OCI-LY3 (cell line): ENCODE data around the gene NOP14.

Source experiments
- H2AFZ ChIP-seq: fragments of 200-600, 300-600 bp; shearing (Covaris generic); 2 replicates; pipeline ENCODE4 v1.6.0; 2014; ENCODE audit warnings: antibody characterized with exemption, low read depth, low read length
- H3K27ac ChIP-seq: fragments of 200-600, 300-600 bp; sonication (generic); 2 replicates; pipeline ENCODE4 v1.5.1; 2014; ENCODE audit warnings: mild to moderate bottlenecking, low read length, moderate library complexity, mixed read lengths
- H3K27me3 ChIP-seq: fragments of 200-600, 300-600 bp; sonication (generic); 2 replicates; pipeline ENCODE4 v1.6.1; 2014; ENCODE audit warnings: low read depth, low read length, mixed read lengths
- H3K36me3 ChIP-seq: fragments of 200-600, 300-600 bp; sonication (generic); replicated peaks from 2 replicates; pipeline ENCODE3; 2014; ENCODE audit warnings: low read depth, low read length, mixed read lengths
- H3K4me1 ChIP-seq: fragments of 300-600, 200-600 bp; sonication (generic); 2 replicates; pipeline ENCODE4 v1.6.1; 2014; ENCODE audit warnings: low read length, mixed read lengths
- H3K4me2 ChIP-seq: fragments of 200-600, 300-600 bp; sonication (generic); 2 replicates; pipeline ENCODE4 v1.6.1; 2014; ENCODE audit warnings: low read length, mixed read lengths
- H3K4me3 ChIP-seq: fragments of 300-600, 200-600 bp; sonication (generic); 2 replicates; pipeline ENCODE4 v1.5.1; 2014; ENCODE audit warnings: antibody characterized with exemption, mild to moderate bottlenecking, low read length, moderate library complexity
- H3K79me2 ChIP-seq: fragments of 300-600, 200-600 bp; shearing (Covaris generic); 2 replicates; pipeline ENCODE4 v1.6.1; 2014; ENCODE audit warnings: mild to moderate bottlenecking, low read length, mixed read lengths
- H3K9ac ChIP-seq: fragments of 300-600, 200-600 bp; shearing (Covaris generic); 2 replicates; pipeline ENCODE4 v1.6.0; 2014; ENCODE audit warnings: mild to moderate bottlenecking, low read length, moderate library complexity
- H3K9me3 ChIP-seq: fragments of 200-600, 300-600 bp; shearing (Covaris generic); 2 replicates; pipeline ENCODE4 v1.6.1; 2014; ENCODE audit warnings: low read length, mixed read lengths; ENCODE audit not compliant: insufficient read depth
- H4K20me1 ChIP-seq: fragments of 200-600, 300-600 bp; sonication (generic); 2 replicates; pipeline ENCODE4 v1.6.1; 2016; ENCODE audit warnings: low read length, mixed read lengths; ENCODE audit not compliant: insufficient read depth
- CTCF ChIP-seq: fragments of 200-600, 300-600 bp; sonication (generic); IDR thresholded peaks from 2 replicates; pipeline ENCODE4 v1.5.1; 2014; ENCODE audit warnings: antibody characterized with exemption, low read length, low read depth
- EZH2phosphoT487 ChIP-seq: fragments of 200-600 bp; shearing (Covaris generic); IDR thresholded peaks from 2 replicates; pipeline ENCODE4 v1.6.1; 2018; ENCODE audit warnings: antibody characterized with exemption, mixed run types, low read depth

Gene NOP14

DNA sequence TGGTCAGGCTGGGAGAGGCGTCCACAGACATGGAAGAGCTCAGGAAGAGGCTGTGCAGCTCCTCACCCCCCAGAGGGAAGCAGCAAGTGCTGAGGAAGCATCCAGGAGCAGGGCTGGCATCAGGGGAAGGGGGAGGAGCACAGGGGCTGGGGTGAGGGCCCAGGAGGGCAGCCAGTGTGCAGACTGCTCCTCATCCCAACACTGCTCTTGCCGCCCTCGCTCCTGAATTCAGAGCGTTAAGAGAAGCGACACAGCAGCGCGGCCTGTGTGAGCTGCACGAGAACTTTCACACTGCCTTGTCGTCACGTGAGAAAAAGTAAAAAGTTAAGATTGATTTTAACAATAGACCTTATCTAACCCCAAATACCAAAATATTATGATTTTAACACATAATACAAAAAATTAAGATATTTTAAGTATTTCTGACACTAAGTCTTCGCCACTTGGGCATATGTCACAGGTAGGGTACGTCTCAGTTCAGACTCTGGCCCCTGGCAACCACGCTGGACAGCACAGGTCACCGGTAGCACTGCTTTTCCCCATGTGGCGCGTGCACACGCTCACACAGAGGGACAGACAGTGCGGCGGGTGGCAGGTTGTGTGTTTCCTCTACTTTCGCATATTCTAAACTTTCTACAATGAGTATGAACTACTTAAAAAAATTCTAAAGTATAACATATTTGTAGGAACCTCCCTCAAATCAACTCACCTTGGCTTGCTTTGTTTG lies 19.7 kb downstream of the NOP14 start:
- Histone ChIP-seq H3K79me2 (peaks cover 8% of the 10 kb centered on the region; the same call in 1 of the 2 replicates), H3K9me3 (no peaks in the 10 kb centered on the region), H4K20me1 (peaks cover 6% of the 10 kb centered on the region), H3K9ac (no peak overlapping the region), H3K27me3 (no peaks in the 10 kb centered on the region), H3K4me2 (no peak overlapping the region), H3K36me3 (peaks cover 86% of the 10 kb centered on the region), H3K27ac (no peak overlapping the region), H3K4me3 (no peak overlapping the region), H2AFZ (no peak overlapping the region), H3K4me1 (peaks cover 3% of the 10 kb centered on the region; the same call in 1 of the 2 replicates)
- TF ChIP-seq EZH2phosphoT487 (no peak), CTCF (no peak)

DNA sequence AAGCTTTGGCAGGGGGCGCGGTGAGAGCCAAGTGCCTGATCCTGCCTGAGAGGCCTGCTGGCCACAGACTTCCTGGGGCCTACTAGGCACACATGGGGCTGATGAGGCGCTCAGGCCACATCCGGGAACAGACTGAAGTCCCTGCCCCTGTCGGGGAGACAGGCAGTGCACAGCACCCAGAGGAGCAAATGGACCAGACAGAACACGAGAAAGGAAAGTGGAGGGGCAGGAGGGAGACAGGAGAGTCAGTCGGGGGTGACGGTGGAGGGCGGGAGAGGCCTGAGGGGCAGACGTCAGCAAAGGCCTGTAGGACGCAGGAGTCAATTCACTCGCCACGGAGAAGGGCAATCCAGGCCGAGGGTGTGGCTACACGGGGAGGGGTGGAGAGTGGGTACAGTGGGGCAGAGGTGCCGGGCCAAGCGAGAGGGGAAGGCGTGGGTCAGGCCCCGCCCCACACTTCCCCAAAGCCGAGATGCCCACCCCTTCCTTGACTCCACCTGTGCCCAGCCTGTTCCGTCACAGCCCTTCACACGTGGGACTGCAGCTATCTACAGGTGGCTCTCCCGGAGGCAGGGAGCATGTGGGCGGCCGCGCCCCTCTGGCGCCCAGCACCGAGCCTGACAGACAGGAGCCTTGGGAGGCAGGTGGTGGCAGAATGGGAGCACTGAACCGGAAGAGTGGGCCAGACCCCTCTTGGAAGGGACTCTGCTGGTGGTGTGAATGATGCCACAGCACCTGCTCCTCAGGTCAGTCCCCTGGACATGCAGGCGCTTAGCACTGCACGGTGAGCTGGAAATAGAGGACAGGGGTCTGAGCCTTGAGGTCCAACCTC lies 20.5 kb downstream of the NOP14 start:
- Histone ChIP-seq H3K4me2 (no peak overlapping the region), H3K4me3 (no peak overlapping the region), H3K9ac (no peak overlapping the region), H3K27ac (no peak overlapping the region), H2AFZ (no peak overlapping the region), H3K79me2 (peaks cover 8% of the 10 kb centered on the region; the same call in 1 of the 2 replicates), H3K36me3 (peaks cover 86% of the 10 kb centered on the region), H4K20me1 (peaks cover 8% of the 10 kb centered on the region), H3K9me3 (no peaks in the 10 kb centered on the region), H3K27me3 (no peaks in the 10 kb centered on the region), H3K4me1 (peaks cover 11% of the 10 kb centered on the region)
- TF ChIP-seq EZH2phosphoT487, result no peak
- TF ChIP-seq CTCF, result no peak

DNA sequence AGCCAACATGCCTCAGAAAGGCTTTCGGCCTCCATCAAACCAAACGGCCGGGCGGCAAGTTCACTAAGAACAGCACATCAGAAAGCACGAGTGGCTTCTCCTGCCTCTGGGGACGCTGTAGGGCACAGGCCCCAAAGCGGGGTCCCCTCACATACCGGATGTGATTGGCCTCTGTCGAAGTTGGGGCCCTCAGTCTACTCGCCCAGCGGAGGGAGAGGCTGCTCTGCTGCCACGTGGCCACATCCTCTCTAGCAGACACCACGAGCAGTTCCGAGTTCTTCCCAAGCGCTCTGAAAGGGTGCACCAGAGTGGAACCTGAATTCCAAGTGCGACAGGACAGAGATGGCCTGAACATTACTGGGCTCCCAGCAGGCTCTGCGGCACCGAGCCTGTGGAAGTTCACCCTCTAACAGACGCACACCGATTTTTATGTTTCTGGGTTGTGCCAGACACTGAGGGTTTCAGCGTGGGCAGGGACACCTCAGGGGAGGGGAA lies 21.1 kb downstream of the NOP14 start:
- no peak overlapping the region for H3K27ac ChIP-seq

More for the DNA sequence above, 21.1 kb downstream of the NOP14 start:
- Histone ChIP-seq H3K9ac (no peak overlapping the region), H3K79me2 (peaks cover 4% of the 10 kb centered on the region; the same call in 1 of the 2 replicates), H3K4me3 (no peak overlapping the region), H2AFZ (no peak overlapping the region), H3K27me3 (no peaks in the 10 kb centered on the region), H3K36me3 (peaks cover 82% of the 10 kb centered on the region), H3K9me3 (no peaks in the 10 kb centered on the region), H4K20me1 (peaks cover 15% of the 10 kb centered on the region), H3K4me2 (no peak overlapping the region), H3K4me1 (peaks cover 17% of the 10 kb centered on the region)
- TF ChIP-seq CTCF, result no peak
- TF ChIP-seq EZH2phosphoT487, result no peak
